ENCODE data around the gene NDFIP2. TPM values are rescaled to one million over a fixed set of nuclear protein-coding genes. Genes with fewer than 3 reads are reported as not detected.

The NDFIP2 gene
- total RNA-seq, 1 experiment from 2014 or later: 29.6 TPM

DNA sequence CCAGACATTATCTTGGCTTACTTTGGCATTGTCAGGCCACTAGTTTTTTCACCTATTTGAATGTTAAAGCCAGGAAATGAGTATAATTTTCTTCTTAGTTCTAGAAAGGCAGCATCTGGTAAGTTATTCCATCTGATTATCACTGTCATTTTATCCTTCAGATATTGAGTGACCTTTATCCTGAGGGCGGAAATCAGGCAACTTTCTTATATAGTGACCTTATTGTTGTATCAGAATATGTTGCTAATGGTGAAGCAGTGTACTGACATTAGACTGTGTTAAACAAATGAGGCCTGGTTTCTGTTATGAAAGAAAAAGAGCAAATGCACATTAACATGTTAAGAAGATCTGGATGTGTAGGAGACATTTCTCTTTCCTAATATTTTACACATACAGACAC is 5.4 kb upstream of the NDFIP2 start:
- Histone ChIP-seq H3K9me3 (ENCODE audit: control insufficient read depth, insufficient read depth, low read depth, low read length) (no peaks in the 10 kb centered on the region), H3K27me3 (ENCODE audit: control insufficient read depth, insufficient read depth, low read length) (no peaks in the 10 kb centered on the region; the same call in 1 of the 2 replicates), H3K4me1 (ENCODE audit: control insufficient read depth, insufficient read depth, low read length) (no peaks in the 10 kb centered on the region), H3K27ac (ENCODE audit: low read length) (no peak overlapping the region), H3K36me3 (ENCODE audit: control insufficient read depth, insufficient read depth, low read length) (no peaks in the 10 kb centered on the region), H3K4me3 (ENCODE audit: low read depth in 2 of 2, low read length in 2 of 2) (no peak overlapping the region)
- in situ Hi-C loops (cut with HindIII; ENCODE audit: low pct_unique_long_range_greater_than_20kb, low sequenced_read_pairs): no loop called here
- DNase-seq (ENCODE audit: low read depth, low spot score) (no peak), ATAC-seq (no peak)
- intact Hi-C loops (cut with micrococcal nuclease; ENCODE audit: unreplicated experiment): no loop called here
- BruUV-seq (replicated peaks): no TSS peak
- TF ChIP-seq SIN3A (IDR thresholded peaks at IDR 0.05; ENCODE audit: borderline replicate concordance, insufficient read depth, low read depth, low read length): no peak
- TF ChIP-seq TCF7L2 (IDR thresholded peaks at IDR 0.05; ENCODE audit: low read depth, low read length): no peak
- TF ChIP-seq, protein P1, sequence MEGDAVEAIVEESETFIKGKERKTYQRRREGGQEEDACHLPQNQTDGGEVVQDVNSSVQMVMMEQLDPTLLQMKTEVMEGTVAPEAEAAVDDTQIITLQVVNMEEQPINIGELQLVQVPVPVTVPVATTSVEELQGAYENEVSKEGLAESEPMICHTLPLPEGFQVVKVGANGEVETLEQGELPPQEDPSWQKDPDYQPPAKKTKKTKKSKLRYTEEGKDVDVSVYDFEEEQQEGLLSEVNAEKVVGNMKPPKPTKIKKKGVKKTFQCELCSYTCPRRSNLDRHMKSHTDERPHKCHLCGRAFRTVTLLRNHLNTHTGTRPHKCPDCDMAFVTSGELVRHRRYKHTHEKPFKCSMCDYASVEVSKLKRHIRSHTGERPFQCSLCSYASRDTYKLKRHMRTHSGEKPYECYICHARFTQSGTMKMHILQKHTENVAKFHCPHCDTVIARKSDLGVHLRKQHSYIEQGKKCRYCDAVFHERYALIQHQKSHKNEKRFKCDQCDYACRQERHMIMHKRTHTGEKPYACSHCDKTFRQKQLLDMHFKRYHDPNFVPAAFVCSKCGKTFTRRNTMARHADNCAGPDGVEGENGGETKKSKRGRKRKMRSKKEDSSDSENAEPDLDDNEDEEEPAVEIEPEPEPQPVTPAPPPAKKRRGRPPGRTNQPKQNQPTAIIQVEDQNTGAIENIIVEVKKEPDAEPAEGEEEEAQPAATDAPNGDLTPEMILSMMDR (IDR thresholded peaks at IDR 0.05): no peak
- ChIA-PET CTCF (no interaction called here), POLR2A (no interaction called here)

DNA sequence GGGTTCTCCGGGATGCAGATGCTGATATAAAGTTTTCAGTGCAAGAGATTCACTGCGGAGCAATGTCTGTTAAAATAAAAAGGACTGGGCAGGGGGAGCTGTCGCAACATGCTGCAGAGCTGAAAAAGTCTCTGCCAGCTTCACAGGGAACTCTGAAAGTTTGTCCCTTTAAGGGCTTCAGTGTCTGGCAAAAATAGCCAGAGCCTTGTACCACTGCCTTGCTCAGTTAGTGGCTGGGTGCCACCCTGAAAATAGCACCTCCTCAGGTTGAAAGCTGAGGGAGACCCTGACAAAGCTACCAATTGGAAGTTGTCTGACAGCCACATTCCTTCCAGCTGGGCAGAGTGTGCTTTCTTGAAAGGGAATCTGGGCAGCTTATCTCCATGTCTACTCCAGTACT is 3.0 kb upstream of the NDFIP2 start:
- DNase-seq (ENCODE audit: low read depth, low spot score) (no peak), ATAC-seq (no peak)
- BruUV-seq (replicated peaks): no TSS peak
- no peak overlapping the region for H3K27ac ChIP-seq (ENCODE audit: low read length)
- CTCF ChIA-PET: no interaction called here
- in situ Hi-C loops (cut with HindIII; ENCODE audit: low pct_unique_long_range_greater_than_20kb, low sequenced_read_pairs): no loop called here
- no peaks in the 10 kb centered on the region for H3K9me3 ChIP-seq (ENCODE audit: control insufficient read depth, insufficient read depth, low read depth, low read length)
- H3K4me3 ChIP-seq (ENCODE audit: low read depth in 2 of 2, low read length in 2 of 2): no peak overlapping the region
- H3K36me3 ChIP-seq (ENCODE audit: control insufficient read depth, insufficient read depth, low read length): no peaks in the 10 kb centered on the region; the same call in 1 of the 2 replicates
- intact Hi-C loops (cut with micrococcal nuclease; ENCODE audit: unreplicated experiment): no loop called here
- peaks cover 5% of the 10 kb centered on the region for H3K4me1 ChIP-seq (ENCODE audit: control insufficient read depth, insufficient read depth, low read length)
- no peaks in the 10 kb centered on the region; the same call in 1 of the 2 replicates for H3K27me3 ChIP-seq (ENCODE audit: control insufficient read depth, insufficient read depth, low read length)
- TF ChIP-seq POLR2AphosphoS5 (IDR thresholded peaks at IDR 0.05; ENCODE audit: low read depth, low read length) (no peak), SIN3A (IDR thresholded peaks at IDR 0.05; ENCODE audit: borderline replicate concordance, insufficient read depth, low read depth, low read length) (no peak), TCF7L2 (IDR thresholded peaks at IDR 0.05; ENCODE audit: low read depth, low read length) (no peak)
- TF ChIP-seq, protein P1 (IDR thresholded peaks at IDR 0.05): no peak
- TF ChIP-seq, protein P2, sequence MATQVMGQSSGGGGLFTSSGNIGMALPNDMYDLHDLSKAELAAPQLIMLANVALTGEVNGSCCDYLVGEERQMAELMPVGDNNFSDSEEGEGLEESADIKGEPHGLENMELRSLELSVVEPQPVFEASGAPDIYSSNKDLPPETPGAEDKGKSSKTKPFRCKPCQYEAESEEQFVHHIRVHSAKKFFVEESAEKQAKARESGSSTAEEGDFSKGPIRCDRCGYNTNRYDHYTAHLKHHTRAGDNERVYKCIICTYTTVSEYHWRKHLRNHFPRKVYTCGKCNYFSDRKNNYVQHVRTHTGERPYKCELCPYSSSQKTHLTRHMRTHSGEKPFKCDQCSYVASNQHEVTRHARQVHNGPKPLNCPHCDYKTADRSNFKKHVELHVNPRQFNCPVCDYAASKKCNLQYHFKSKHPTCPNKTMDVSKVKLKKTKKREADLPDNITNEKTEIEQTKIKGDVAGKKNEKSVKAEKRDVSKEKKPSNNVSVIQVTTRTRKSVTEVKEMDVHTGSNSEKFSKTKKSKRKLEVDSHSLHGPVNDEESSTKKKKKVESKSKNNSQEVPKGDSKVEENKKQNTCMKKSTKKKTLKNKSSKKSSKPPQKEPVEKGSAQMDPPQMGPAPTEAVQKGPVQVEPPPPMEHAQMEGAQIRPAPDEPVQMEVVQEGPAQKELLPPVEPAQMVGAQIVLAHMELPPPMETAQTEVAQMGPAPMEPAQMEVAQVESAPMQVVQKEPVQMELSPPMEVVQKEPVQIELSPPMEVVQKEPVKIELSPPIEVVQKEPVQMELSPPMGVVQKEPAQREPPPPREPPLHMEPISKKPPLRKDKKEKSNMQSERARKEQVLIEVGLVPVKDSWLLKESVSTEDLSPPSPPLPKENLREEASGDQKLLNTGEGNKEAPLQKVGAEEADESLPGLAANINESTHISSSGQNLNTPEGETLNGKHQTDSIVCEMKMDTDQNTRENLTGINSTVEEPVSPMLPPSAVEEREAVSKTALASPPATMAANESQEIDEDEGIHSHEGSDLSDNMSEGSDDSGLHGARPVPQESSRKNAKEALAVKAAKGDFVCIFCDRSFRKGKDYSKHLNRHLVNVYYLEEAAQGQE (IDR thresholded peaks at IDR 0.05; ENCODE audit: insufficient read depth in 1 of 2, low read depth in 2 of 2, low read length in 1 of 2): no peak
- POLR2A ChIA-PET: no interaction called here

All from Panc1 (cell line).